ENCODE measurements around the gene EVX1. TPM values are rescaled to one million over a fixed set of nuclear protein-coding genes. Genes with fewer than 3 reads are reported as not detected.

Gene EVX1
- total and polyA plus RNA-seq, 2 of the 13 experiments (the other 11 are each of a cell fraction or from before 2014, with no cell fraction given), result not detected

- TF ChIP-seq ZNF780A (CRISPR knock-in tag; IDR thresholded peaks at IDR 0.05), result no peak
- no peak for TF ChIP-seq FOXK1 (CRISPR knock-in tag; IDR thresholded peaks at IDR 0.05; ENCODE audit: borderline replicate concordance, low read depth)
- TF ChIP-seq ZNF616 (CRISPR knock-in tag; IDR thresholded peaks at IDR 0.05; ENCODE audit: low read depth), result no peak
- TF ChIP-seq HOMEZ (CRISPR knock-in tag; IDR thresholded peaks at IDR 0.05; ENCODE audit: low read depth), result no peak
- no peak for TF ChIP-seq XBP1 (CRISPR knock-in tag; IDR thresholded peaks at IDR 0.05)
- TF ChIP-seq FOSL2 (CRISPR knock-in tag; IDR thresholded peaks at IDR 0.05), result peak; percentile 23; the same call in 1 of the 2 replicates
- no peak for TF ChIP-seq NAIF1 (CRISPR knock-in tag; IDR thresholded peaks at IDR 0.05; ENCODE audit: borderline replicate concordance)
- peak; percentile 93 for TF ChIP-seq SMC3 (IDR thresholded peaks at IDR 0.05; ENCODE audit: low read length)
- TF ChIP-seq EED (CRISPR knock-in tag; IDR thresholded peaks at IDR 0.05), result no peak
- TF ChIP-seq HNF4A (CRISPR knock-in tag; IDR thresholded peaks at IDR 0.05), result no peak
- TF ChIP-seq, protein P1, sequence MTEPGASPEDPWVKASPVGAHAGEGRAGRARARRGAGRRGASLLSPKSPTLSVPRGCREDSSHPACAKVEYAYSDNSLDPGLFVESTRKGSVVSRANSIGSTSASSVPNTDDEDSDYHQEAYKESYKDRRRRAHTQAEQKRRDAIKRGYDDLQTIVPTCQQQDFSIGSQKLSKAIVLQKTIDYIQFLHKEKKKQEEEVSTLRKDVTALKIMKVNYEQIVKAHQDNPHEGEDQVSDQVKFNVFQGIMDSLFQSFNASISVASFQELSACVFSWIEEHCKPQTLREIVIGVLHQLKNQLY (CRISPR knock-in tag; IDR thresholded peaks at IDR 0.05), result no peak
- TF ChIP-seq MYPOP (CRISPR knock-in tag; IDR thresholded peaks at IDR 0.05), result no peak
- TF ChIP-seq ZNF878 (CRISPR knock-in tag; IDR thresholded peaks at IDR 0.05), result no peak
- no peak for TF ChIP-seq KDM3A (CRISPR knock-in tag; IDR thresholded peaks at IDR 0.05; ENCODE audit: low read depth)
- 0 out of 2 replicates have a peak, but pooled peaks have one; percentile 31 for TF ChIP-seq CBX2 (IDR thresholded peaks at IDR 0.05; ENCODE audit: low read depth, low read length)
- TF ChIP-seq CBX2 (CRISPR knock-in tag; IDR thresholded peaks at IDR 0.05; ENCODE audit: low read depth), result no peak
- no peak for TF ChIP-seq NCOA2 (CRISPR knock-in tag; IDR thresholded peaks at IDR 0.05)
- no peak for TF ChIP-seq TCF7L2 (IDR thresholded peaks at IDR 0.05; ENCODE audit: low read depth, low read length)
- no peak for TF ChIP-seq ZNF343 (CRISPR knock-in tag; IDR thresholded peaks at IDR 0.05)
- no peak for TF ChIP-seq ZNF260 (CRISPR knock-in tag; IDR thresholded peaks at IDR 0.05; ENCODE audit: borderline replicate concordance, low read depth)
- no peak for TF ChIP-seq ZNF180 (CRISPR knock-in tag; IDR thresholded peaks at IDR 0.05; ENCODE audit: borderline replicate concordance, low read depth)
- TF ChIP-seq, protein P2, sequence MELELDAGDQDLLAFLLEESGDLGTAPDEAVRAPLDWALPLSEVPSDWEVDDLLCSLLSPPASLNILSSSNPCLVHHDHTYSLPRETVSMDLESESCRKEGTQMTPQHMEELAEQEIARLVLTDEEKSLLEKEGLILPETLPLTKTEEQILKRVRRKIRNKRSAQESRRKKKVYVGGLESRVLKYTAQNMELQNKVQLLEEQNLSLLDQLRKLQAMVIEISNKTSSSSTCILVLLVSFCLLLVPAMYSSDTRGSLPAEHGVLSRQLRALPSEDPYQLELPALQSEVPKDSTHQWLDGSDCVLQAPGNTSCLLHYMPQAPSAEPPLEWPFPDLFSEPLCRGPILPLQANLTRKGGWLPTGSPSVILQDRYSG (CRISPR knock-in tag; IDR thresholded peaks at IDR 0.05), result no peak
- TF ChIP-seq SP4 (CRISPR knock-in tag; IDR thresholded peaks at IDR 0.05), result no peak
- TF ChIP-seq TGIF2 (CRISPR knock-in tag; IDR thresholded peaks at IDR 0.05), result 0 out of 2 replicates have a peak, but pooled peaks have one; percentile 28
- TF ChIP-seq NR2F6 (IDR thresholded peaks at IDR 0.05), result peak; percentile 61
- peak; percentile 66 for TF ChIP-seq NR2F6 (CRISPR knock-in tag; IDR thresholded peaks at IDR 0.05)
- no peak for TF ChIP-seq ZNF335 (CRISPR knock-in tag; IDR thresholded peaks at IDR 0.05)
Observed at GRCh38 chr7:27196287-27196767, 46.3 kb upstream of the EVX1 start (continued).
